Measurements from ENCODE around the gene COG2.
"Not testable (repeated sequence)": the region's sequence is repeated elsewhere in the genome, so short reads cannot be mapped to it uniquely, and the experiment has no call there.

The COG2 gene

GRCh38 chr1:230679192-230679591, 36.9 kb downstream of the COG2 start:
- no peak for DNase-seq (ENCODE audit: low read depth in 2 of 2)

- no peak for DNase-seq (ENCODE audit: low read depth in 2 of 2)
Observed at GRCh38 chr1:230679825-230680224, 37.5 kb downstream of the COG2 start.

- no peak for DNase-seq (ENCODE audit: low read depth in 2 of 2)
Observed at GRCh38 chr1:230680300-230681025, 38.2 kb downstream of the COG2 start.

GRCh38 chr1:230681599-230681998, 39.3 kb downstream of the COG2 start:
- no peak for DNase-seq (ENCODE audit: low read depth in 2 of 2)

- no peak for DNase-seq (ENCODE audit: low read depth in 2 of 2)
Observed at GRCh38 chr1:230682274-230682673, 40.0 kb downstream of the COG2 start.

GRCh38 chr1:230682882-230683610, 40.8 kb downstream of the COG2 start:
- no peak for DNase-seq (ENCODE audit: low read depth in 2 of 2)

- DNase-seq (ENCODE audit: low read depth in 2 of 2): no peak
Observed at GRCh38 chr1:230684146-230684545, 41.9 kb downstream of the COG2 start.

DNA sequence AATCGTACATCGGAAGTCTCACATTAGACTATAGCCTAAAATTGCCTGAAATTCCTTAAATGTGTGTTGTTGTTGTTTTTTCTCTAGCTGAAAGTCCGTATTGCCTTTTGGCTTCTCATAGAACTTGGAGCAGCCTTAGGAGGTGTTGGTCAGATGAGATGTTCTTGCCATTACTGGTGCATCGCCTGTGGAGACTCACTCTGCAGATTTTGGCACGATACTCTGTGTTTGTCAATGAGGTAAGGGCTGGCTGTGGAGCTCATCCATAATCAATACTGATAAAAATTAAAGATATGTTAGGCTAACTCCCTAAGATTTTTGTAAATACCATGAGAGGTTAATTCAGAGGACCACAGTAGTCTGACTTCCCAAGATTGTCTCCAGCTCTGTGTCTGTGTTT, 42.7 kb downstream of the COG2 start:
- DNase-seq (ENCODE audit: low read depth in 2 of 2): no peak

- DNase-seq (ENCODE audit: low read depth in 2 of 2): no peak
Observed at GRCh38 chr1:230686747-230687146, 44.5 kb downstream of the COG2 start.

DNA sequence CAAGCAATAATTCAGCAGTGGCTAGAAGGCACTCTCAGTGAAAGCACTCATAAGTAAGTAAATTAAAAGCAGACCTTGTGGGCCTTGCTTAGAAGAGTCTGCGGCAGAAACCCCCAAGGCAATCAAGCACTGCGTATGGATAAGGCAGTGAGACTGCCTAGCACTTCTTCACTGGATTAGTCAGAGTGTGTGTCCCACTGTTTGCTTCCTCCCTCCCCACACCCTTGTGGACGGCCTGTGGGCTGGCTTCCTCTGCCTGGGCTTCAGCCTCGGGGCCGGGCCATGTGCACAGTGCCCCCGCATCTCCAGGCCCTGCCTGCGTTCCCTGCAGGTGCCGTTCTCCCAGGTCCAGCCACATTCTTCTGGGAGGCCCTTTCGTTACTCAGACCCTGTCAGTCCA, 47.8 kb downstream of the COG2 start:
- DNase-seq (ENCODE audit: low read depth in 2 of 2): no peak

- DNase-seq (ENCODE audit: low read depth in 2 of 2): no peak
Observed at GRCh38 chr1:230691615-230692014, 49.3 kb downstream of the COG2 start.

DNA sequence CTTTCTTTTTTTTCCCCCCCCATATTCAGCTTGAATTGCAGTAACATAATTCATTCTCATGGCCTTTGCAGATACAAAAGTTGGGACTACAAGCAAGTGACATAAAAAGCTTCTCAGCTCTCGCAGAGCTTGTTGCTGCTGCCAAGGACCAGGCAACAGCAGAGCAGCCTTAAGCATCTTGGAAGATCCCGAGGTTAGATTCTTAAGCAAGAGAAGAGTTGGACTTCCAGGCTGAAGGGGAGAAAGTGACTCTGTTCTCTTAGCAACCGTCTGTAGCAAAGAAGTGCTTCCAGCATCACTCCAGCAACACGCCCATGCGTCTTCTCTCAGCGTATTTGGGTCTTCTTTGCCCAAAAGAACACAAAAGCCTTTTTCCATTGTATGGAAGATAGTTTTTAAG, 50.9 kb downstream of the COG2 start:
- no peak for DNase-seq (ENCODE audit: low read depth in 2 of 2)

GRCh38 chr1:230693777-230694176, 51.5 kb downstream of the COG2 start:
- DNase-seq (ENCODE audit: low read depth in 2 of 2): no peak

DNA sequence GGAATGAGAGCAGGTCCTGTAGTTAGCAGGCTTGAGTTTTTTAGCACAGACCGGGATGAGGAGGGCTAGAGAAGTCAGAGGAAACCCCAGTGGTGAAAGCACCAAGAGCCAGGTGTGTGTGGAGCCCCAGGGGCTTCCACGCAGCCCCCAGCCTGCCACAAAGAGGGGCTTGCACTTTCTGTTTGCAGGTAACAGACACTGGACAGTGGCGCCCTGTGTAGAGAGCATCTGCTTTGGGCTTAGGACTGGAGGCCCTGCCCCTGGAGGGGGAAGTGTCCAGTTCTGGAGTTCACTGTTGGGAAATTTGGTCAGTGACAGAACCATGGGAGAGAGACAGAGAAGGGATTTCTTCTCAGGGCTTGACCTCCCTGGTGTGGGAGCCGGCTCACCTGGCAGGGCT, 52.2 kb downstream of the COG2 start:
- no peak for DNase-seq (ENCODE audit: low read depth in 2 of 2)

- no peak for DNase-seq (ENCODE audit: low read depth in 2 of 2)
Observed at GRCh38 chr1:230694991-230695390, 52.7 kb downstream of the COG2 start.

DNA sequence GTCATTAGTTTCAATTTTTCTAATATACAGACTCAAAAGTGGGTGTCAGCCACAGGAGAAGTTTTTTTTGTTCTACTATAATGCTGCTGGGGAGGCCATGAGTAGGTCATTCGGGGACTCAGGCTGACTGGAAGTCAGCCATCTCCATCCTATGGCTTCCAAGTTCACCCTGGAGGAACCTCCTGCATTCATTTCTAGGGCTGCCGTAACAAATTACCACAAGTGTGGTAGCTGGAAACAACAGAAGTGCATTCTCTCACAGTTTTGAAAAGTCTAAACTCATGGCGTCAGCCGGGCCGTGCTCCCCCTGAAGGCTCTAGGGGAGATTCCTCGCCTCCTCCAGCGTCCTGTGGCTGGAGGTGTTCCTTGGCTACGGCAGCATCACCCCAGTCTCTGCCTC, 53.9 kb downstream of the COG2 start:
- DNase-seq (ENCODE audit: low read depth in 2 of 2): no peak

- DNase-seq (ENCODE audit: low read depth in 2 of 2): no peak
Observed at GRCh38 chr1:230696722-230697437, 54.6 kb downstream of the COG2 start.

DNA sequence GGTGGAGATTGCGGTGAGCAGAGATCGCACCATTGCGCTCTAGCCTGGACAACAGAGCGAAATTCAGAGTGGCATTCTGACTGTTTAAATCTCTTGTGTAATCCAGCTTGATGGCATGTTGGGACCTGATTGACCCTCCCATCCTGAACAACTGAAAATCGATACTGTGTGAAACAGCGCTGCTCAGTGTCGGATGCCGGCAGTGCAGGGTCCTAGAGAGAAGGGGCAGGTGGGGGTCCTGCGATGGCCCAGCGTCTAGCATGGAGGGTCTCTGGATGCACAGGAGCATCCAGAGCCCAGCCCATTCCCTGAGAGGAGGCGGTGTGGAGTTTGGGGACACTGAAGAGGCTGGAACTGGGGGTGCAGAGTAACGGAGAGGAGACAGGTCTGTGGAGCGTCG, 55.8 kb downstream of the COG2 start:
- no peak for DNase-seq (ENCODE audit: low read depth in 2 of 2)

GRCh38 chr1:230698964-230699363, 56.7 kb downstream of the COG2 start:
- not testable (repeated sequence) for DNase-seq (ENCODE audit: low read depth in 2 of 2)

GRCh38 chr1:230699716-230700115, 57.4 kb downstream of the COG2 start:
- no peak for DNase-seq (ENCODE audit: low read depth in 2 of 2)

- DNase-seq (ENCODE audit: low read depth in 2 of 2): no peak
Observed at GRCh38 chr1:230700132-230700531, 57.9 kb downstream of the COG2 start.

- no peak for DNase-seq (ENCODE audit: low read depth in 2 of 2)
Observed at GRCh38 chr1:230701434-230701833, 59.2 kb downstream of the COG2 start.
